Measurements from ENCODE around the gene IER2. TPM values are rescaled to one million over a fixed set of nuclear protein-coding genes. Genes with fewer than 3 reads are reported as not detected.

IER2 gene
- total and polyA plus RNA-seq, 2 of the 8 experiments (the other 6 are each of a cell fraction or from before 2014, with no cell fraction given) = 84.5 to 138 TPM

DNA sequence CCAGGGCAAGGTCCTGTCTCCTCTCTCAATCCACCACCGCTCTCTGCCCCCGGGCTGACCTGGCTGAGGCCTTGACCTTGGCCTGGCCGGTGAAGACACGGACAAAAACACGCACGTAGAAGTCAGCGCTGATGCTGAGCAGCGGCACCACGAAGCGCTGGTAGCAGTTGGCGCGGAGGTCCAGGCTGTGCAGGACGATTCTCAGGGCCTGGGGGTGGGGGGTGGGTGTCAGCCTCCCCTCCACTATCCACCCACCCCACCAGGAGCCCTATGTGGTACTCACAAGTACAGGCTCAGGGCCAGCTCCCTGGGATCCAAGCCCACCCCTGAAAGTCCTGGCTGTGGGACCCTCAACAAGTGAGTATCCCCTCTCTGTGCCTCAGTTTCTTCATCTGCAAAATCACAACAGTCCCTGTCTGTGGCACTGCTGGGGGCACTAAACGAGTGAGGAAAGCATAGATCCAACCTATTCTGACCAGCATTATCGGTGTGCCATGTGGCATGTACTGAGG lies 40.1 kb upstream of the IER2 start (continued):
- no peak for TF ChIP-seq KDM1A (IDR thresholded peaks at IDR 0.05; ENCODE audit: borderline replicate concordance, low read length)

Measured in H1 (cell line).